GM13977 (cell line): ENCODE measurements around the gene BAZ1A.

Experiments used
- DNase-seq: peaks from one replicate; pipeline ENCODE4 v3.0.0; 2012; ENCODE audit warnings: low spot score
- in situ Hi-C: fragments of 300-500 bp; cut with MboI; formaldehyde crosslinking; loops from one replicate; pipeline ENCODE4 v1.12.0; 2022; ENCODE audit warnings: low sequenced_read_pairs, low pct_unique_long_range_greater_than_20kb, mixed read lengths, inconsistent platforms; ENCODE audit not compliant: unreplicated experiment
- TF ChIP-seq, protein P1 (sequence below): IDR thresholded peaks from 2 replicates; pipeline ENCODE4 v1.5.1; 2012; ENCODE audit warnings: mild to moderate bottlenecking, control low read depth; ENCODE audit not compliant: insufficient read depth; ENCODE audit errors: extremely low read depth, missing control alignments

The BAZ1A gene

GRCh38 chr14:34837801-34838322 is 37.3 kb downstream of the BAZ1A start:
- no peak for DNase-seq
- in situ Hi-C loops, result no loop called here
- TF ChIP-seq, protein P1, sequence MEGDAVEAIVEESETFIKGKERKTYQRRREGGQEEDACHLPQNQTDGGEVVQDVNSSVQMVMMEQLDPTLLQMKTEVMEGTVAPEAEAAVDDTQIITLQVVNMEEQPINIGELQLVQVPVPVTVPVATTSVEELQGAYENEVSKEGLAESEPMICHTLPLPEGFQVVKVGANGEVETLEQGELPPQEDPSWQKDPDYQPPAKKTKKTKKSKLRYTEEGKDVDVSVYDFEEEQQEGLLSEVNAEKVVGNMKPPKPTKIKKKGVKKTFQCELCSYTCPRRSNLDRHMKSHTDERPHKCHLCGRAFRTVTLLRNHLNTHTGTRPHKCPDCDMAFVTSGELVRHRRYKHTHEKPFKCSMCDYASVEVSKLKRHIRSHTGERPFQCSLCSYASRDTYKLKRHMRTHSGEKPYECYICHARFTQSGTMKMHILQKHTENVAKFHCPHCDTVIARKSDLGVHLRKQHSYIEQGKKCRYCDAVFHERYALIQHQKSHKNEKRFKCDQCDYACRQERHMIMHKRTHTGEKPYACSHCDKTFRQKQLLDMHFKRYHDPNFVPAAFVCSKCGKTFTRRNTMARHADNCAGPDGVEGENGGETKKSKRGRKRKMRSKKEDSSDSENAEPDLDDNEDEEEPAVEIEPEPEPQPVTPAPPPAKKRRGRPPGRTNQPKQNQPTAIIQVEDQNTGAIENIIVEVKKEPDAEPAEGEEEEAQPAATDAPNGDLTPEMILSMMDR, result no peak

DNA sequence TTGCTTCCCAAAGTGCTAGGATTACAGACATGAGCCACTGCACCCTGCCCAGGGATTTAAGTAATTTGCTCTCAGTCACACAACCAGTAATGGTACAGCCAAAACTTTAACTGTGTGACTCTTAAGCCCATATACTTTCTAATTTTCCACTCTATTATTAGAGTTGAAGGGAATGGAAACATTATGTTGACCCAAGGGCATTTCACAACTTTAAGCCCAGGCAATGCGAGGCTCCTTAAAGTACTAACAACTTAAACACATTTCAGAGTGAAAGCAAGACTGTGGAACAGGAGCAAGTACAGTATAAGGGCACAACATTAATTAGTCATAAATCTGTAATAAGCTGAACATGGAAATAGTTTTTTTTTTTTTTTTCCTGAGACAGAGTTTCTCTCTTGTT is 39.8 kb downstream of the BAZ1A start:
- no peak for DNase-seq
- TF ChIP-seq, protein P1, result no peak
- in situ Hi-C loops, result no loop called here

DNA sequence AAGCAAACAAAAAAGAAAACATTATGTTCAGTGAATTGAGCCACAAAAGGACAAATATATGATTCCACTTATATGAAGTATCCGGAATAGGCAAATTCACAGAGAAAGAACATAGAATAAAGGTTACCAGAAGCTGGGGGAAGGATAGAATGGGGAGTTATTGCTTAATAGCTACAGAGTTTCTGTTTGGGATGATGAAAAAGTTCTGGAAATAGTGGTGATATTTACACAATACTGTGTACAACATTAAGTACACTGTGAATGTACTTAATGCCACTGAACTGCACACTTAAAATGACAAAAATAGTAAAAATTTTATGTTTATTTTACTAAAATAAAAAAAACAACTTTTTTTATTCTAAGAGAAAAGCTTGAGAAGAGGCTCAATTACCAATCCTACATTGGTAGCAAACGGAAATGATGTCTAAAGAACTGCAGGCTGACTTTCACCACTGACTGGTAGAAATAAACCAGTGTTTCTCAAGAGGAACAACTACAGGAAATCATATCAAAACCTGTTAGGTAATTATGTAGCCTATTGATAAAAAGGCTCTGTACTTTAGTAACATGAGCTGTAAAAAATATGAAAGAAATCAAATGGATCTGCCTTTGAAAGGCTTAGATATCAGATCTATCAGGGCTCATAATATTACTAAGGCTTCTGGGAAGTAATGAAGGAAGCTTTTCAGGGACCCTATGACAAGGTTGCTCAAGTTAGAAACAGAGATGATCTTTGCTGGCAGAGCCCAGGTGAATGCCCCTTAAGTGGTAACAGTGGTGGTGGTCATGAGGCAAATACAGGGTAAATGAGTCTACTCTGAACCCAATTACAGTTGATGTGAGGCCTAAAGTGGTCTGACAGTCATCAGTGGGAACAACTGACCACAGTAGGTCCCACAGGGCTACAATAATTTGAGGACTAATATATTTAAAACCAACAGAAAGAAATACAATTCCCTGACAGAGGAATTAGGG is 41.3 kb downstream of the BAZ1A start:
- no peak for DNase-seq

DNA sequence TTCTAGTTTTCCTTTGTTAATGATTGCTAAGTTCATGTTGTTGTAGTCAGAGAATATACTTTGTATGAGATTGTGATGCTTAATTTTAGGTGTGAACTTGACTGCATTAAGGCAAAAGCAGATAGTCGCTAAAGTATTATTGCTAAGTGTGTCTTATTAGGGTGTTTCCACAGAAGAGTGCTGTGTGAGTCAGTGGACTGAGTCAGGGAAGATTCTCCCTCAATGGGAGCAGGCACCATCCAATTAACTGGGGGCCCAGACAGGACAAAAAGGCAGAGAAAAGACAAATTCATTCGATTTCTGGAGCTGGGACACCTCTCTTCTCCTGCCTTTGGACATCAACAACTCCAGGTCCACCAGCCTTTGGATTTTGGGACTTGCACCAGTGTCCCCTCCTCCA is 48.5 kb downstream of the BAZ1A start:
- DNase-seq, result no peak
- TF ChIP-seq, protein P1, result no peak
- in situ Hi-C loops, result no loop called here

More for the DNA sequence above, 41.3 kb downstream of the BAZ1A start:
- TF ChIP-seq, protein P1, result no peak
- in situ Hi-C loops, result no loop called here

DNA sequence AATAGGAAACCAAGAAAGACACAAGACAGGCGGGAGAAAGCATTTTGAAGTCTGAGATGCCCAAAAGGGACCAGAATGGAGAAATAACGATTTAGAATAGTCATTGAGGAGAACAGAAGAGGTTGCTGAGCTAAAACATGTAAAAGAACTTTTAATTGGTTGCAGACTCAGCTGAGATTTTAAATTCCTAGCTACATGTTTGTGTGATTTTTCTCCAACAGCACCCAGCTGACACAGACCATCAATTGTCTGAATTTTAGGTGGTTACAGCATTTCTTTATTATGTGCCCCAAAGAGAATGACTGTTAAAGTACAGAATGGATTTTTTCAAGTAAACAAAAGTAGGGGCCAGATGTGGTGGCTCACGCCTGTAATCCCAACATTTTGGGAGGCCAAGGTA is 50.3 kb downstream of the BAZ1A start:
- TF ChIP-seq, protein P1, result no peak
- no peak for DNase-seq
- in situ Hi-C loops, result no loop called here

GRCh38 chr14:34824256-34824655 is 50.9 kb downstream of the BAZ1A start:
- no peak for DNase-seq
- in situ Hi-C loops, result no loop called here
- TF ChIP-seq, protein P1, result no peak
